K562 (cell line): Measurements from ENCODE around the gene PEX13. TPM values are rescaled to one million over a fixed set of nuclear protein-coding genes. Genes with fewer than 3 reads are reported as not detected.

Experiments
- CCNT2 ChIP-seq: IDR thresholded peaks from 2 replicates; pipeline ENCODE4 v1.6.1; 2011; ENCODE audit warnings: borderline replicate concordance, low read depth, mild to moderate bottlenecking, moderate library complexity, mixed read lengths, low read length; ENCODE audit not compliant: insufficient read length; ENCODE audit errors: extremely low read depth
- CREB1 ChIP-seq, 2 experiments: sonication (generic) in 1 of 2; formaldehyde crosslinking in 1 of 2; IDR thresholded peaks; 2 replicates each; pipeline versions ENCODE4 v1.6.1 to v1.8.0; 2012 to 2022; ENCODE audit warnings: inconsistent platforms in 1 of 2, mild to moderate bottlenecking in 1 of 2, missing genetic modification reagents in 1 of 2, moderate library complexity in 1 of 2
- CUX1 ChIP-seq: fragments of 200-800 bp; sonication (Bioruptor generic); IDR thresholded peaks from 2 replicates; pipeline ENCODE4 v1.6.1; 2016; ENCODE audit warnings: missing genetic modification characterization, missing compliant biosample characterization
- E4F1 ChIP-seq: fragments of 250-450 bp; sonication (Bioruptor Pico); IDR thresholded peaks from 2 replicates; pipeline ENCODE4 v1.5.0; 2021; ENCODE audit warnings: mild to moderate bottlenecking, borderline replicate concordance
- ELF1 ChIP-seq: fragments of 200-800 bp; sonication (Bioruptor generic); IDR thresholded peaks from 2 replicates; pipeline ENCODE4 v1.6.1; 2016; ENCODE audit warnings: missing genetic modification characterization, missing compliant biosample characterization
- GABPB2 ChIP-seq: fragments of 250-450 bp; sonication (Bioruptor Pico); conservative IDR thresholded peaks from 2 replicates; pipeline ENCODE4 v1.5.1; 2021; ENCODE audit warnings: mild to moderate bottlenecking
- HCFC1 ChIP-seq: IDR thresholded peaks from 2 replicates; pipeline ENCODE4 v1.6.1; 2012; ENCODE audit warnings: low read depth, low read length, improper control_type of control experiment
- HLTF ChIP-seq: fragments of 450-650 bp; IDR thresholded peaks from 2 replicates; pipeline ENCODE4 v1.6.1; 2016
- MBD2 ChIP-seq: sonication (generic); IDR thresholded peaks from 2 replicates; pipeline ENCODE4 v1.6.1; 2016; ENCODE audit warnings: low read depth, borderline replicate concordance
- MYBL2 ChIP-seq, 2 experiments: fragments of 450-650 bp in 1 of 2; sonication (generic) in 1 of 2; formaldehyde crosslinking in 1 of 2; IDR thresholded peaks; 2 replicates each; pipeline versions ENCODE4 v1.6.1 to v1.8.1; 2017 to 2022; ENCODE audit warnings: borderline replicate concordance in 1 of 2, inconsistent platforms in 1 of 2, low read depth in 1 of 2, mild to moderate bottlenecking in 1 of 2, missing genetic modification reagents in 1 of 2, moderate library complexity in 1 of 2
- NR1H2 ChIP-seq: sonication (generic); formaldehyde crosslinking; IDR thresholded peaks from 2 replicates; pipeline ENCODE4 v1.4.0; 2020; ENCODE audit warnings: mild to moderate bottlenecking, missing genetic modification reagents
- NR2C2 ChIP-seq, 2 experiments: fragments of 200-800 bp in 1 of 2; sonication (Bioruptor generic) in 1 of 2; sonication (generic) in 1 of 2; formaldehyde crosslinking in 1 of 2; IDR thresholded peaks; 2 replicates each; pipeline versions ENCODE4 v1.6.1 to v1.8.0; 2016 to 2022; ENCODE audit warnings: mild to moderate bottlenecking in 1 of 2, missing compliant biosample characterization in 1 of 2, missing genetic modification characterization in 1 of 2, missing genetic modification reagents in 1 of 2
- RB1 ChIP-seq: fragments of 450-650 bp; IDR thresholded peaks from 2 replicates; pipeline ENCODE4 v1.6.1; 2017; ENCODE audit warnings: low read depth, mild to moderate bottlenecking
- SIN3A ChIP-seq, 2 experiments: fragments of 150-350 bp in 1 of 2; IDR thresholded peaks; 2 replicates each; pipeline ENCODE4 v1.6.1; 2011 to 2016; ENCODE audit warnings: borderline replicate concordance in 2 of 2, low read depth in 2 of 2, low read length in 2 of 2, mild to moderate bottlenecking in 2 of 2, moderate library complexity in 2 of 2; ENCODE audit not compliant: control insufficient read depth in 1 of 2
- ZKSCAN3 ChIP-seq: fragments of 250-450 bp; sonication (Bioruptor Pico); IDR thresholded peaks from 2 replicates; pipeline ENCODE4 v1.4.0; 2020
- polyA plus RNA-seq, 8 experiments: library from polyadenylated mRNA; depleted of rRNA in 4 of 8; stranded (reverse) in 5 of 8; unstranded in 3 of 8; fragments of >200 nt; fragmentation: Nextera tagmentation in 2 of 8; fragmentation: Illumina TruSeq in 1 of 8; extraction: Ambion mirVana in 2 of 8; extraction: Trizol in 1 of 8; gene quantifications; 2 replicates each; pipeline versions ENCODE4 v1.2.1 to v1.2.3, GENCODE V29; 2011 to 2014; ENCODE audit warnings: inconsistent platforms in 1 of 8, missing spikeins in 1 of 8
- total RNA-seq, 7 experiments: library from RNA; depleted of rRNA in 6 of 7; stranded (reverse); fragments of >200 nt in 6 of 7; fragmentation: Illumina TruSeq in 2 of 7; extraction: Trizol in 2 of 7; gene quantifications; 2 replicates each; pipeline versions ENCODE4 v1.2.1 to v1.2.3, GENCODE V29; 2011 to 2021; ENCODE audit warnings: low replicate concordance in 1 of 7
- TF ChIP-seq, protein P1 (sequence below), 2 experiments: IDR thresholded peaks; 2 replicates each; pipeline ENCODE4 v1.6.1; 2011; ENCODE audit warnings: borderline replicate concordance in 1 of 2, control low read depth in 1 of 2, low read depth in 1 of 2, low read length in 1 of 2, mild to moderate bottlenecking in 1 of 2, mixed read lengths in 1 of 2, moderate library complexity in 1 of 2; ENCODE audit not compliant: insufficient read depth in 1 of 2, insufficient read length in 1 of 2, poor library complexity in 1 of 2, severe bottlenecking in 1 of 2; ENCODE audit errors: extremely low read depth in 1 of 2

Gene PEX13
- total and polyA plus RNA-seq, 9 of the 15 experiments (the other 6 are each of a cell fraction or from before 2014, with no cell fraction given) = 4.0 to 30.4 (median 18.8) TPM

- TF ChIP-seq CCNT2 (peak; percentile 66), HLTF (peak; percentile 59; the same call in 1 of the 2 replicates), E4F1 (CRISPR knock-in tag) (no peak), MYBL2 (IDR thresholded peaks at IDR 0.05; ENCODE audit: low read depth) (no peak), MYBL2 (CRISPR knock-in tag; IDR thresholded peaks at IDR 0.05; ENCODE audit: borderline replicate concordance) (no peak), ZKSCAN3 (CRISPR knock-in tag) (no peak), HCFC1 (peak; percentile 55), CUX1 (CRISPR knock-in tag) (0 out of 2 replicates have a peak, but pooled peaks have one; percentile 30), SIN3A (IDR thresholded peaks at IDR 0.05; ENCODE audit: borderline replicate concordance in 2 of 2, control insufficient read depth in 1 of 2, low read depth in 2 of 2, low read length in 2 of 2) (peak in 1 of 2 experiments; percentile 92; a peak in 1 of 4 replicates), CREB1 (IDR thresholded peaks at IDR 0.05) (no peak), CREB1 (CRISPR knock-in tag; IDR thresholded peaks at IDR 0.05) (peak; percentile 72), MBD2 (peak; percentile 58; the same call in 1 of the 2 replicates), RB1 (peak; percentile 46; the same call in 1 of the 2 replicates), NR1H2 (no peak), GABPB2 (CRISPR knock-in tag) (no peak), NR2C2 (CRISPR knock-in tag; IDR thresholded peaks at IDR 0.05) (no peak), NR2C2 (tag; IDR thresholded peaks at IDR 0.05) (0 out of 2 replicates have a peak, but pooled peaks have one; percentile 31), ELF1 (peak; percentile 3; the same call in 1 of the 2 replicates)
- TF ChIP-seq, protein P1, sequence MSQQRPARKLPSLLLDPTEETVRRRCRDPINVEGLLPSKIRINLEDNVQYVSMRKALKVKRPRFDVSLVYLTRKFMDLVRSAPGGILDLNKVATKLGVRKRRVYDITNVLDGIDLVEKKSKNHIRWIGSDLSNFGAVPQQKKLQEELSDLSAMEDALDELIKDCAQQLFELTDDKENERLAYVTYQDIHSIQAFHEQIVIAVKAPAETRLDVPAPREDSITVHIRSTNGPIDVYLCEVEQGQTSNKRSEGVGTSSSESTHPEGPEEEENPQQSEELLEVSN (IDR thresholded peaks at IDR 0.05; ENCODE audit: borderline replicate concordance in 1 of 2, extremely low read depth in 1 of 2, insufficient read depth in 1 of 2, insufficient read length in 1 of 2, low read depth in 1 of 2, low read length in 1 of 2, poor library complexity in 1 of 2, severe bottlenecking in 1 of 2) = peak; percentile 6 to 27
Measured at GRCh38 chr2:61017556-61018317, at the start of gene PEX13, which contains the start of gene PUS10 (continued).
